GM21367 (cell line): ENCODE measurements around the gene BRIP1.
A peak's percentile ranks its signal among the peaks of the same experiment; 100 is the strongest.
"Not testable (repeated sequence)": the region's sequence is repeated elsewhere in the genome, so short reads cannot be mapped to it uniquely, and the experiment has no call there.

ENCODE experiments used
- ATAC-seq: cut with Tn5 transposase; IDR thresholded peaks from one replicate; pipeline ENCODE4 v1.9.1; 2021; ENCODE audit not compliant: unreplicated experiment

BRIP1 gene

GRCh38 chr17:61862975-61863800 is at the start of gene BRIP1:
Gene BRIP1 (minus strand): TSS chr17:61863528. CDS start chr17:61861539, 1,989 bp downstream.
- peak; percentile 85 for ATAC-seq

DNA sequence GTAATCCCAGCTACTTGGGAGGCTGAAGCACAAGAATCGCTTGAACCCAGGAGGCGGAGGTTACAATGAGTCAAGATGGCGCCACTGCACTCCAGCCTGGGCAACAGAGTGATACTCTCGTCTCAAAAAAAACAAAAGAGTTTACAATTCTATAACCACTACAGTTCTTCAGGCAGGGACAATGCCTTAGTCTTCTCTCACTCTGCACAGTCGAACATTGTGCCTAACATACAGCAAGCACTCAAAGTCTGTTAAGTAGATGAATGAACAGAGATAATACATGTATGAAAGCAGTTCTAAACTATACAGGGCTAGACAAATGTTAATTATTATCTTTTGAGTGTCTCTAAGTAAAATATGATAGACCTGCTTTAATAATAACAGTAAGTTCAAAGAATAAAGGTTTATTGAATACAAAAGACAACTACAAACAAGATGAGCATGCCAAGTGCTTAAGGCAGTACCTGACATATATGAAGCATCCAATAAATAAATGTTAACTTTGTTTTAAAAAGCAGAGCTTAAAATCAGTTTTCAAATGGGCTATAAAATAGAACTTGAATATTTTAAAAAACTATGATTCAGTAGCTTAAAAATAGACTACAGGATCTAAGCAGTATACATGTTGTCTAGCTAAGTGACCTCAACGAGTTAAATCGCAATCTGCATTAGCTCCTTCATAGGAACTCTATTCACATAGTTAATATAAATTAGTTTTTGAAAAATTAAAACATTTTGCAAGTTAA is 45.1 kb upstream of the BRIP1 start:
- ATAC-seq = no peak

DNA sequence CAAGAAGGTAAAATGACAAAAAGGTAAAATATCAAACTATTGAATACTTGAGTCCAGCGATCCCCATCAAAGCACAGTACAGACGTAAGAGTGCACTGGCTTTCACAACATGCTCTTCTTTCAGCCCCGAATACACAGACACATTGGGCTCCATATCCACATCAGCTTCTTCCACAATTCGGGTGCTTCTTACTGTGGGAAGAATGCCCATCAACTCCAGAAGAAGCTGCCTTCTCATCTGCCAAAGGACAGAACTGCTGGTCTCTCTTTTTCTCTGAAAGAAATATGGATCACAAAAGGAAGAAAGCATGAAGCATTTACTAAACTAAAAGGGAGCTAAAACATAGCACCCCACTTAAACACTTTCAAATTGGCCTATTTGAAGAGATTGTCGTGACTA is 44.0 kb upstream of the BRIP1 start:
- no peak for ATAC-seq

DNA sequence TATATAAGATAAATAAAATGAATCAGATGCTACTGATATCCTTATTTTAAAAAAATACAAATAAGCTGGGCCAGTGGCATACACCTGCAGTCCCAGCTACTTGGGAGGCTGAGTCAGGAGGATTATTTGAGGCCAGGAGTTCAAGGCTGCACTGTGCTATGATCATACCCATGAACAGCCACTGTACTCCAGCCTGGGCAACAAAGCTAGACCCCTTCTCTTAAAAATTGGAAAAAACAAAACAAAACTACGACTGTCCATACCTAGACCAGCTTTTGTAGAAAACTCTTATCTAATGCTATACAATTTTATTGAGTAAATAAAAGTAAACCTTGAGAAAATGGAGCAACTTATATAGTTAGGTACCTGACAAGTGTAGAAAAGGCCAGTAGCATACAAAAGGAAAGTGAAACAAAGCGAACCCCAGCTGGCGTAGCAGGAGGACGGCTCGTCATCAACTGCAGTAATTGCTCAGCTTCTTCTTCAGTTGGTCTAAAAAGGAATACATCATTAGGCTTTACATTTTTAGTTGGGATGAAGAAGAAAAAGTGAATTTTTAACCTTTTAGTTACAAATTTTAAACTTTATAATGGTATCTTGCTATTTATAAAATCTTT is 40.9 kb upstream of the BRIP1 start:
- ATAC-seq = peak; percentile 89

- ATAC-seq = no peak
Measured at GRCh38 chr17:61903251-61903650, 39.9 kb upstream of the BRIP1 start.

DNA sequence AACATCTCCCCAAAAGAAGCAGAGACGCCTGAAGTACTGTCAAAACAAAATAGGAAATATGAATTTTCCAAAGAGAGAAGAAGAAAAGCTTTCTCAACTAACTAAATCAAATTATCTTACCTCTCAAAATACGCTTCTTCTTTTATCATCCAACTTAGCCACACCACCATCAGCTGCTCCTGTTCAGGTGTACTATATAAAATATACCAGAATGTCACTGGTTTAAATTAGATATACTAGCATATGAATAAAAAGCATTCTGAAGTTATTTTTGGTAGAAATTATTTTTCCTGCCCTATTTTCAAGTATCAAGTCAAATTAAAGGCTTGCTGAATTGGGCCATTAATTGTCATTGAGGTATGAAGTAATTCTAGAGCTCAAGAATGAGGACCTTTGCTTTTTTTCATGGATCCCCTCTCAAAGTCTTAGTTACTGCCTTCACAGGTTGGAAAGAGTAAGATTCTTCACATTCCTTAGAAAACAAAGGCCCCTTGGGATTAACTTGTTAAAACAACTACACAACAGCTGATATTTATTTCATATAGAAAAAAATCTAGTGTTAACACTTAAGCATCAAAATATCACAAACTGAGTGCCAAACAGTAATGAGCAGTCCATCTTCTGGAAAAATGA is 34.3 kb upstream of the BRIP1 start:
- no peak for ATAC-seq

DNA sequence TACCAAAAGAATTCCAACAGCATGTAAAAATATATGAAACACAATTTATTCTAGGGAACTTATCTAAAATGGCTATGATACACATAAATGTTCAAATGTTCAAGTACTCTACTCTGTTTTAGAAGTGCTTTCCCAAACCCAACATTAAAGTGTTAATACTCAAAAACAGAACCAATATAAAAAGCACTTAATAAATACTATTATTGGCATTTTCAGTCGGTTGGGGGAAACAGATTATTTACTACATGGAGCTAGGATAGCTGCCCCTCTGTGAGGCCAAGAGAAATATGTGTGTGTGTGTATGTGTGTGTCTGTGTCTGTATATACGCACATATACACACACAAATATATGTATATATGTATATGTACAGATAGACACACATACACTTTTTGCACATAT is 32.1 kb upstream of the BRIP1 start:
- no peak for ATAC-seq

DNA sequence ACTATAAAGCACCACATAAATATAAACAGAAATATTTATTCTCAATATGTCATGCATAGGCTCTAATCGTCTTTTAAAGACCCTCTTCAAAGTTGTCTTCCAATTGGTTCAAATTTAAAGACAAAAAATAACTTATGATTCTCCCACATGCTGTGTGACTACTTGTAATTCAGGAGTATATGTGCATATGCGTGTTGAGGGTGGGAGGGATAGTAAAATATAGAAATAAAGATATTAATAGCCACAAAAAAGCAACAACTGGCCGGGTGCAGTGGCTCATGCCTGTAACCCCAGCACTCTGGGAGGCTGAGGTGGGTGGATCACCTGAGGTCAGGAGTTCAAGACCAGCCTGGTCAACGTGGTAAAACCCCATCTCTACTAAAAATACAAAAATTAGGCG is 31.0 kb upstream of the BRIP1 start:
- not testable (repeated sequence) for ATAC-seq

DNA sequence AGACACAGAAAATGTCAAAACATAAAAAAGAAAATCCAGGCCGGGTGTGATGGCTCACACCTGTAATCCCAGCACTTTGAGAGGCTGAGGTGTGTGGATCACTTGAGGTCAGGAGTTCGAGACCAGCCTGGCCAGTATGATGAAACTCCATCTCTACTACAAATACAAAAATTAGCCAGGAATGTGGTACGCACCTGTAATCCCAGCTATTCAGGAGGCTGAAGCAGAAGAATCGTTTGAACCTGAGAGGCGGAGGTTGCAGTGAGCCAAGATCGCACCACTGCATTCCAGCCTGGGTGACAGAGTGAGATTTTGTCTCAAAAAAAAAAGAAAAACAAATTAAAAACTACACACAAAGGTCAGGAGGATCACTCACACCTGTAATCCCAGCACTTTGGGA is 24.4 kb upstream of the BRIP1 start:
- not testable (repeated sequence) for ATAC-seq

DNA sequence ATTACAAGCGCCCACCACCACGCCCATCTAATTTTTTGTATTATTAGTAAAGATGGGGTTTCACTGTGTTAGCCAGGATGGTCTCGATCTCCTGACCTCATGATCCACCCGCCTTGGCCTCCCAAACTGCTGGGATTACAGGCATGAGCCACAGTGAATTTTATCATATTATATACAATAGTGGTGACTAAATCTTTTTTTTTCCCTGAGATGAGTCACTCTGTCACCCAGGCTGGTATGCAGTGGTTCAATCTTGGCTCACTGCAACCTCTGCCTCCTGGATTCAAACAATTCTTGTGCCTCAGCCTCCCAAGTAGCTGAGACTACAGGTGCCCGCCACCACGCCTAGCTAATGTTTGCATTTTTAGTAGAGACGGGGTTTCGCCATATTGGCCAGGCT is 22.5 kb upstream of the BRIP1 start:
- not testable (repeated sequence) for ATAC-seq

DNA sequence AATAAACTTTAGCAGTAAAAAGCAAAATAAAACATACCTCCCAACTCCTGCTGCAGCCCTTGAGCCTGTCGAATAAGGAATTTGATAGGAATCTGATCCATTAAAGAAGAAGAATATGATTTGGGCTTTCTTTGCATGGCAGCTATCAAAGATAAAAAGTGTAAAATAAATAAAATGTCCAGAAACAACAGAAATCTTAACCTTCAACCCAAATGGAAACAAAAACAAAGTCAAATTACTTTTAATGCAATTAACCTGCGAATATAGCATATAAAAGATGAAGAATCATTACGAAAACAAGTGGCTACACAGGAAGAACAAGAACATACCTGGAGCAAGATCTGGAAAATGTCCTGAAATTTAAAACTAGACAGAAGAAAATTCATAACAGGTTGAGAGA is 21.5 kb upstream of the BRIP1 start:
- ATAC-seq = no peak

GRCh38 chr17:61880589-61881102 is 17.3 kb upstream of the BRIP1 start:
- no peak for ATAC-seq

- ATAC-seq = no peak
Measured at GRCh38 chr17:61878984-61879612, 15.8 kb upstream of the BRIP1 start.

DNA sequence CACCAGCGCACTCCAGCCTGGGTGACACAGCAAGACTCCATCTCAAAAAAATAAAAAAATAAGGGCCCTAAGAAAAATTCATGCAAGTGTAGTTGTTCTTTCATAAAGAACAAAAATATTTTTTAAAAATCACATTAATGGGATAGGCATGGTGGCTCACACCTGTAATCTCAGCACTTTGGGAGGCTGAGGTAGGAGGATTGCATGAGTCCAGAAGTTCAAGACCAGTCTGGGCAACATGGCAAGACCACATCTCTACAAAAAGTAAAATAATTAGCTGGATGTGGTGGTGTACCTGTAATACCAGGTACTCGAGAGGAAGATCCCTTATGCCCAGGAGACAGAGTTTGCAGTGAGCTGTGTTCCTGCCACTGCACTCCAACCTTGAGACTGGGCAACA is 15.2 kb upstream of the BRIP1 start:
- ATAC-seq = no peak

DNA sequence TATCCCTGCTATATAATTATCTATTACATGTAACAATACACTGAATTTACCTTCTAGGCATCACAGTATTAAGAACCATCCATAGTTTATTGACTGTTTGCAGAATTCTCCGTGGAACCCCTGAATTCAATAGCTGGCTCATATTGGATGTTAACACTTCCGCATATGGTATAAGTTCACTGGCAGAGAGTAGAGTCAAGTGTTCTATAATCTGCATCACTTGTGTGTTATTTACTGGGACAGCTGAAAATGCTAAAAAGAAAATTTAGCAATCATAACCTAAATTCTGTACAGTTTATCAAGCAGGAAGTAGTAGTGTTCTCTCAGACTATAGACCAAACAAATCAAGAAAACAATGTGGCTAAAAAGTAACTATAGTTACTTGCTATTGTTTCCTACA is 14.5 kb upstream of the BRIP1 start:
- ATAC-seq = no peak

DNA sequence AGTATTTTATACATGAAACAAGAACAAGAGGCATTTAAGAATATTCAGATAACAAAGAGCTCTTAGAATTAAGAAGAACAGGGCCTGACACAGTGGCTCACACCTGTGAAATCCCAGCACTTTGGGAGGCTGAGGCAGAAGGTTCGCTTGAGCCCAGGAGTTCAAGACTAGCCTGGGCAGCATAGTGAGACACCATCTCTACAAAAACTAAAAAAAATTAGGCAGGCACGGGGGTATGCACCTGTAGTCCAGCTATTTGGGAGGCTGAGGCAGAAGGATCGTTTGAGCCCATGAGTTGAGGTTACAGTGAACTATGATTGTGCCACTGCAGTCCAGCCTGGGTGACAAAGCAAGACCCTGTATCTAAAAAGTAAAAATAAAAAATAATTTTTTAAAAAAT is 12.5 kb upstream of the BRIP1 start:
- no peak for ATAC-seq

GRCh38 chr17:61875285-61875684 is 12.0 kb upstream of the BRIP1 start:
- no peak for ATAC-seq

DNA sequence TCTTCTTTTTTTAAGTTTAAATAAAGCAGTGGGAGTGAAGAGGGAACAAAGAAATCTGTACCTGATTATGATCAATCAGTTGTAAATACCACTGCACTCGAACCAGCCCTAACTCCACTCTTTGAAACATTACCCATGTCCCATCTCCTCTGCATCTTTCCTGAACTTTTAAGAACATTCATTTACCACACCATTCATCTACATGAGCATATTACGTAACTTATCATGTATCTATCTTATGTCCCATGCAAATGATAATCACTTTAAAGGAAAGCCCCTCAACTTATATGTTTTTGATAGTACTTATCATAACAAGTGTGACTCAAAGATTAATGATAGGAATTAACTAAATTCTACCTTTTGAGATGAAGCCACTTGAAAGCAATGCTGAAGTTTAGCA is 10.7 kb upstream of the BRIP1 start:
- no peak for ATAC-seq

DNA sequence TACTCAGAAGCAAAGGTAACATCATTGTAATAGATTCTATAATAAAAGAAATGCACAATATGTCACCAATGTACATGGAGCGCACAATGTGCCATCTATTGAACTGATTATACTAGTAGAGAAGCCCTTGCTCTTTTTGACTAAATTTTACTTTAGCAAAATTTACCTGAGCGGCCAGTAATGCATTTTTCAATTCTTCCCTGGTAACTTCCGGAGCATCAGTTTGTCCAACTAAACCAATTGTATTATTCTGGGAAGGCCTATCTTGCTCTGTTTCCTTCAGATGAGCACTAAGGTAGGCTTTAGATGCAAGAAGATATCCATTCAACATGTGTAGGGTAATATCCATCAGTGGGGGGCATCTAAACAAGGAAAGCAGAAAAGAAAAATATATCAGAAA is 8.8 kb upstream of the BRIP1 start:
- ATAC-seq = no peak

GRCh38 chr17:61869138-61869537 is 5.8 kb upstream of the BRIP1 start:
- no peak for ATAC-seq

GRCh38 chr17:61868074-61868473 is 4.7 kb upstream of the BRIP1 start:
- no peak for ATAC-seq
